Ovary (tissue), 3 donors: Measurements from ENCODE around the gene SF1.

Experiments used
- EP300 ChIP-seq: sonication (generic); formaldehyde crosslinking; IDR thresholded peaks from one replicate; pipeline ENCODE4 v1.6.1; 2017; ENCODE audit warnings: antibody characterized with exemption
- POLR2A ChIP-seq: fragments of 450-650 bp; IDR thresholded peaks from one replicate; pipeline ENCODE4 v1.6.1; 2017; ENCODE audit warnings: antibody characterized with exemption, mild to moderate bottlenecking, moderate library complexity
- TF ChIP-seq, protein P1 (sequence below), 3 donors: fragments of 450-650 bp in 2 of 3; fragments of 200-600 bp in 1 of 3; IDR thresholded peaks; one replicate each; pipeline versions ENCODE4 v1.5.1 to v1.8.0; 2016 to 2022; ENCODE audit warnings: antibody characterized with exemption in 3 of 3, mild to moderate bottlenecking in 1 of 3
- donor health status: DM: no; HTN: no; CAD: no.

DNA sequence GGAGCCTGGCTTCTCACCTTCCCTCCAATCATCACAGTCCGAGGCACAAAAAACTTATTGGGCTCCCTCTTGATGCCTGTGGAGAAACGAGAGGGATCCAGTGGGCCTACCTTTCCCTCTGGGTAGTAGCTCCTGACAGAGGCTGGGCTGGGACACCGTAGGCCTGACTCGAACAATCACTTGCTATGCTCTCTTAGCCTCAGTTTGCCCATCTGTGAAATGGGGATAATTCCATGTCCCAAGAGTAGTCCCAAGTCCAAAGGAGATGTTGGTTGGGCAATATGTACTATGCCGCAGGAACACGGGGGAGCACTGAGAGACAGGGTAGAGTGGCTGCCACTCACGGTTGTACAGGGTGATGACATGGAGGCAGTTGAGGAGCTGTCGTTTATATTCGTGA lies 26.8 kb downstream of the SF1 start:
- TF ChIP-seq, protein P1, sequence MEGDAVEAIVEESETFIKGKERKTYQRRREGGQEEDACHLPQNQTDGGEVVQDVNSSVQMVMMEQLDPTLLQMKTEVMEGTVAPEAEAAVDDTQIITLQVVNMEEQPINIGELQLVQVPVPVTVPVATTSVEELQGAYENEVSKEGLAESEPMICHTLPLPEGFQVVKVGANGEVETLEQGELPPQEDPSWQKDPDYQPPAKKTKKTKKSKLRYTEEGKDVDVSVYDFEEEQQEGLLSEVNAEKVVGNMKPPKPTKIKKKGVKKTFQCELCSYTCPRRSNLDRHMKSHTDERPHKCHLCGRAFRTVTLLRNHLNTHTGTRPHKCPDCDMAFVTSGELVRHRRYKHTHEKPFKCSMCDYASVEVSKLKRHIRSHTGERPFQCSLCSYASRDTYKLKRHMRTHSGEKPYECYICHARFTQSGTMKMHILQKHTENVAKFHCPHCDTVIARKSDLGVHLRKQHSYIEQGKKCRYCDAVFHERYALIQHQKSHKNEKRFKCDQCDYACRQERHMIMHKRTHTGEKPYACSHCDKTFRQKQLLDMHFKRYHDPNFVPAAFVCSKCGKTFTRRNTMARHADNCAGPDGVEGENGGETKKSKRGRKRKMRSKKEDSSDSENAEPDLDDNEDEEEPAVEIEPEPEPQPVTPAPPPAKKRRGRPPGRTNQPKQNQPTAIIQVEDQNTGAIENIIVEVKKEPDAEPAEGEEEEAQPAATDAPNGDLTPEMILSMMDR (IDR thresholded peaks at IDR 0.05) = no peak
- TF ChIP-seq POLR2A (no peak), EP300 (no peak)
